Measurements from ENCODE around the gene SLC14A1. TPM values are rescaled to one million over a fixed set of nuclear protein-coding genes. Genes with fewer than 3 reads are reported as not detected.

SLC14A1 gene
- 0.10 and 0.49 TPM in 2 replicates for total RNA-seq

DNA sequence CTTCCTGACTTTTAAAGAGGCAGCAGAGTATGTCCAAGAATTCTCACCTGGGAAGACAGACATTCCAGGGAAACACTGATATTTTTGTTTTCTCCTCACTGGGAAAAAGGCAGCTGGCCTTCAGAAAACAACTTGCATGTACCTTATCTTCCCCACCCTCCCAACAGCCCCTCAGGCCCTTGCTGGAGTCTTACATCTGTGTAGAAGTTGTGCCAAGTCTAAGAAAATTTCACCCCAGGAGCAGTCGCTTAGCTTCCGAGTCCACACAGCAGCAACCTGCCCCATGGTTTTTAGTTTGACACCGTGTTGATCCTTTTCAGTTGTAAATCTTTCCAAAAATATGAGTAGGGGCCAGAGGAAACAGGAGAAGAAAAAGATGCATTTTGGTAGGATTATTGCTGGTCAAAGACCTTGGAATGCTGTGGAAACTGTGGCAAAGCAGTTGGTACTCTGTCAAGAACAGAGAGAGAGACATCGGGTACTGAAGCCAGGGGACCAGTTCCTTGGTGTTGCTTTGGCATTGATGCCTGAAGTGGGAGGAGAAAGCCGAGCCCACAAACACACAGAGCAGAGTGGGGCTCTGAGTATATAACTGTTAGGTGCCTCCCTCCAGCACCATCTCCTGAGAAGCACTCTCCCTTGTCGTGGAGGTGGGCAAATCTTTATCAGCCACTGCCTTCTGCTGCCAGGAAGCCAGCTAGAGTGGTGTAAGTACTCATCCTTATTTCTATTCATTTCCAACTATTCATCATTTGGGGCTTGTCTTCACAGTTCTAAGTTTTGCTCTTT, at the start of gene SLC14A1:
TSS of gene SLC14A1 (plus strand) at position 615 of the 789 bp plus-strand sequence. CDS start 6,140 bp downstream, outside the sequence.
- peaks cover 17% of the 10 kb centered on the region for H3K27me3 Mint-ChIP-seq (ENCODE audit: insufficient read depth)
- DNase-seq (ENCODE audit: low spot score): no peak
- intact Hi-C loops (cut with micrococcal nuclease): loop anchor here (1.0 to 10.0 kb wide), 7 partner anchors 33 to 351 kb away; partner anchors contain the start of gene PSTPIP2
- no peaks in the 10 kb centered on the region for H3K36me3 Mint-ChIP-seq (ENCODE audit: low read depth)
- no peak within 1 kb of the TSS for H3K4me3 Mint-ChIP-seq
- H3K27ac Mint-ChIP-seq: no peak within 1 kb of the TSS
- H3K9me3 Mint-ChIP-seq: no peaks in the 10 kb centered on the region
- H3K4me1 Mint-ChIP-seq (ENCODE audit: low read depth): no peaks in the 10 kb centered on the region

DNA sequence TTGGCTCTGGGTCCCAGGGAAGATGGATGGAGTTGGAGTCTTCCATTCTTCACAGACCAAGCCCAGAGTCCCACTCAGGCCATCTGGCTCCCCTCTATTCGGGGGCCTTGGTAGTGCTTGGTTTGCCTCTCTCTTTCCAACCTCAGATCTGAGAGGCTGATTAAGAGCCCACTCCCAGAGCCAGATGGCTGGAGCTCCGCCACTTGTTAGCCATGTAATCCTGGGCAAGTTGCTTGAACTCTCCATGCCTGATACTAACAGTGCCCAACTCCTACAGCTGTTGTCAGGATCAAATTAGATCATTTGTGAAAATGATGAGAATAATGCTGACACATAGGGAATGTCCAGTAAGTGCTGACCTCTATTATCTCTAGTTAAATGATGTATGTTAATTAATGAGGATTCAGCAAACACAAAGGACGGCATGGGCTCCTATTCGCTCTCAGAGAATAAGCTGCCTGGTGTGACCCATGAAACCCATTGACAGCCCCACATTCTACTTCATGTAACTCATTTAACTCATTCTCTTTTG, 46.6 kb upstream of the SLC14A1 start:
- no peaks in the 10 kb centered on the region for H3K36me3 Mint-ChIP-seq (ENCODE audit: low read depth)
- H3K9me3 Mint-ChIP-seq: no peaks in the 10 kb centered on the region
- H3K27me3 Mint-ChIP-seq (ENCODE audit: insufficient read depth): peaks cover 65% of the 10 kb centered on the region
- no peak overlapping the region for H3K4me3 Mint-ChIP-seq
- H3K27ac Mint-ChIP-seq: no peak overlapping the region
- peaks cover 8% of the 10 kb centered on the region for H3K4me1 Mint-ChIP-seq (ENCODE audit: low read depth)
- no peak for DNase-seq (ENCODE audit: low spot score)
- intact Hi-C loops (cut with micrococcal nuclease): loop anchor here (10.0 kb wide), 1 partner anchor 657 kb away; a partner anchor contains a TSS

DNA sequence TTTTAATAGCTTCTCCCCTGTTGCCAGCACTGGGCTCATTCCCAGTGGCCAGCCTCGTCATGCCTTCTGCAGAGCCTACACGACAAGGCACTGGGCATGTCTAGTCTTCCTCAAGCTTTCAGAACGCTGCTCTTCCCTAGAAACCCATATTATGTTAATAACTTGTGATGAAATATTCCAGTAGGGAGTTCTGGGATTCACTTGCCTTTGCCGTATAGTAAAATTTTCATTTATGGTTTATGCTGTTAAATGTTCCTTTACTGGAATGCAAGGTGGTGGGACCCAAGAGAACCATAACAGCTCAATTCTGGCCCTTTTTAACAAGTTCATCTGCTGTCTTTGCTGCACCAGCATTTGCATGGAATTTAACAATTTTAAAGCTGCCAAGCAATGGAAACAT, 45.5 kb upstream of the SLC14A1 start:
- Mint-ChIP-seq H3K27me3 (ENCODE audit: insufficient read depth) (peaks cover 69% of the 10 kb centered on the region), H3K9me3 (no peaks in the 10 kb centered on the region), H3K36me3 (ENCODE audit: low read depth) (no peaks in the 10 kb centered on the region), H3K4me1 (ENCODE audit: low read depth) (peaks cover 12% of the 10 kb centered on the region), H3K27ac (no peak overlapping the region), H3K4me3 (no peak overlapping the region)
- intact Hi-C loops (cut with micrococcal nuclease): loop anchor here (10.0 kb wide), 1 partner anchor 656 kb away; a partner anchor contains a TSS
- DNase-seq (ENCODE audit: low spot score): no peak

DNA sequence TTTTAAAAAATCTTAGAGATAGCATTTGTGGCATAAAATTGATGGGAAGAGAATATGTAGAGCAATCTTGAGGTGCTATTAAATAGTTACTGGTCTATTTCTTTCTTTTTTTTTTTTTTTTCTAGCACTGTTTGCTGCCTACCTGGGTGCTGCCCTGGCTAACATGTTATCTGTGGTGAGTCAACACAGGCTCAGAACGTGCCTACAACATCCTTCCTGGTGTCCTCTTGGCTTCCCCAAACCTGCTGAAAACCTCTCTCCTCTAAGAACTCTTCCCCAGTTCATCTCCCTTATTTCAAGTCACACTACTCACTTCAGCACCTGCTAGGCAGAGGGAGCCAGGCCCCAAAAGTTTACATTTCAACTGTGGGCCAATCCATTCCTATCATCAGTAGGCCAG, 45.1 kb upstream of the SLC14A1 start:
- Mint-ChIP-seq H3K9me3 (no peaks in the 10 kb centered on the region), H3K27me3 (ENCODE audit: insufficient read depth) (peaks cover 70% of the 10 kb centered on the region), H3K27ac (no peak overlapping the region), H3K4me3 (no peak overlapping the region), H3K4me1 (ENCODE audit: low read depth) (peaks cover 12% of the 10 kb centered on the region), H3K36me3 (ENCODE audit: low read depth) (no peaks in the 10 kb centered on the region)
- intact Hi-C loops (cut with micrococcal nuclease): loop anchor here (10.0 kb wide), 1 partner anchor 656 kb away; a partner anchor contains a TSS
- DNase-seq (ENCODE audit: low spot score): no peak

DNA sequence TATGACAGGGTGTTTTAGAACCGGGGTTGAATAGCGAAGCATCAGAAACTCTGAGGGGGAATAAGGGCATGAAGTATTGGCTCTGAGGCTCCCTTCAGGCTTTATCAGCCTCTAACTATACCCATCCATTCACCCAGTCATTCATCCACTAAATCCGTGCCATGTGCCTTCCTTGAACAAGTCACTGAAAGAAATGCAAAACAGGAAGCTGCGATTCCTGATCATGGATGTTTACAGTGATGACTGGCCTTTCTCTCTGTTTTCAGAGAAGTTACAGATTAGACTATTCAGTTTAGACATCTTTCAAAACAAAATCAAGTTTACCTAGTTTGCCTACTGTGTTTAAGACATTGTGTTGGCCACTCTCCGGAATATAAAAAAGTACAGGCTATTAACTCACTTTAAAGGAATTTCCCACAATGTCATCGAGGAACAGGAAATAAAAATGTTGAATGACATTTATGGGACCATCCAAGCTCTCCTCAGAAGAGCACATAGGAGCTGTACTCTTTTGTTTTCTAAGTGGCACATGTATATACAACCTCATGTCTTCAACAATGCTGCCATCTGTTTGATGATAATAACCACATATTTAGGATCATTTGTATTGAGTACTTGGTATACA, 43.8 kb upstream of the SLC14A1 start:
- H3K4me1 Mint-ChIP-seq (ENCODE audit: low read depth): peaks cover 12% of the 10 kb centered on the region
- no peaks in the 10 kb centered on the region for H3K36me3 Mint-ChIP-seq (ENCODE audit: low read depth)
- H3K27me3 Mint-ChIP-seq (ENCODE audit: insufficient read depth): peaks cover 73% of the 10 kb centered on the region
- DNase-seq (ENCODE audit: low spot score): no peak
- H3K9me3 Mint-ChIP-seq: no peaks in the 10 kb centered on the region
- no peak overlapping the region for H3K4me3 Mint-ChIP-seq
- H3K27ac Mint-ChIP-seq: no peak overlapping the region
- intact Hi-C loops (cut with micrococcal nuclease): no loop called here

DNA sequence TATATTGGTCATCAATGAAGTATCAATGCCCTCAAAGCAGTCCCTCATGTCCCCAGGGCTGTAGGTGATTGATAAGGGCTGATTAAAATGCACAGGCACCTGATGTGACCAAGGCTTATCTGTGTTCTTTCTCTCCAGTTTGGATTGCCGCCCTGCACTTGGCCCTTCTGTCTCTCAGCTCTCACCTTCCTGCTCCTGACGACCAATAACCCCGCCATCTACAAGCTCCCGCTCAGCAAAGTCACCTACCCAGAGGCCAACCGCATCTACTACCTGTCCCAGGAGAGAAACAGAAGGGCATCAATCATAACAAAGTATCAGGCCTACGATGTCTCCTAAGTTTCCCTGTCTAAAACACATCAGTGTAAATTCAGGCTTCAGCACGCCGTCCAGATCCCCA, 41.8 kb upstream of the SLC14A1 start:
- Mint-ChIP-seq H3K27ac (no peak overlapping the region), H3K36me3 (ENCODE audit: low read depth) (no peaks in the 10 kb centered on the region), H3K4me3 (no peak overlapping the region), H3K4me1 (ENCODE audit: low read depth) (peaks cover 27% of the 10 kb centered on the region), H3K27me3 (ENCODE audit: insufficient read depth) (peaks cover 70% of the 10 kb centered on the region), H3K9me3 (no peaks in the 10 kb centered on the region)
- no peak for DNase-seq (ENCODE audit: low spot score)
- intact Hi-C loops (cut with micrococcal nuclease): no loop called here

DNA sequence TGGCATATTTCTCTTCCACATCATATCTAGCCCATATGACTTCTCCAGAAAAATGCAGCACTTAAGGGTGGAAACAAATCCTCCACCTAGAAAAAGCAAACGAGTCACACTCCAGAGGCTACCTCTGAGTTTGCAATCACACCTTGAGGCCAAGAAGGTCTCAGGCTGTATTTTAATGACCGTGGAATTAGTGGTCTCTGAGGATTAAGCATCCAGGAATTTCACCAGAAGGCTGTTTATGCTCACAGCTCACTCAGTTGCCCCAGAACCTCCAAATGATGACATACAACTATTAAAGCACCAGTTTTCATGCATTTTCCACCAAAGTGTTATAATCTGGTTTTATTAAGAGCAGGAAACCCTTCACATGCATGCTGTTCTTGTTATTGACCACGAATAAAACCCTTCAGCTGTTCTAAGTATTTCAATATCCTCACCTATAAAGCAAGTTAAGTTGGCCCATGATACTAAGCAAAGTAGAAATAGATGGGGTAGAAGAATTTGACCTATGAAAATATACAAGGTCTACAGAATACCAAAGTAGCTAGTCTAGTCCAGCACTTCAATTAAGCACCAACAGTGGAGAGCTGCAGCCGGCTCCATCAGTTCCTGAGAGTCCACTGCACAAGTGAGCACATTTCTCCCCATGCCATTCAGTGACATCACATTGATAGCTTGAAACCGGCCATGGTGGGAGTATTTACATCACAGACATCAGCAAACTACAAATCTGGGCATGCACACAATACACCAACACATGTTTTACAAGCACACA, 39.5 kb upstream of the SLC14A1 start:
- no peak for DNase-seq (ENCODE audit: low spot score)
- no peak overlapping the region for H3K27ac Mint-ChIP-seq
- H3K4me3 Mint-ChIP-seq: no peak overlapping the region
- H3K4me1 Mint-ChIP-seq (ENCODE audit: low read depth): peaks cover 40% of the 10 kb centered on the region
- H3K27me3 Mint-ChIP-seq (ENCODE audit: insufficient read depth): peaks cover 56% of the 10 kb centered on the region
- intact Hi-C loops (cut with micrococcal nuclease): loop anchor here (5.0 kb wide), 1 partner anchor 93 kb away; no protein-coding TSS in a partner anchor
- H3K9me3 Mint-ChIP-seq: no peaks in the 10 kb centered on the region
- H3K36me3 Mint-ChIP-seq (ENCODE audit: low read depth): no peaks in the 10 kb centered on the region

DNA sequence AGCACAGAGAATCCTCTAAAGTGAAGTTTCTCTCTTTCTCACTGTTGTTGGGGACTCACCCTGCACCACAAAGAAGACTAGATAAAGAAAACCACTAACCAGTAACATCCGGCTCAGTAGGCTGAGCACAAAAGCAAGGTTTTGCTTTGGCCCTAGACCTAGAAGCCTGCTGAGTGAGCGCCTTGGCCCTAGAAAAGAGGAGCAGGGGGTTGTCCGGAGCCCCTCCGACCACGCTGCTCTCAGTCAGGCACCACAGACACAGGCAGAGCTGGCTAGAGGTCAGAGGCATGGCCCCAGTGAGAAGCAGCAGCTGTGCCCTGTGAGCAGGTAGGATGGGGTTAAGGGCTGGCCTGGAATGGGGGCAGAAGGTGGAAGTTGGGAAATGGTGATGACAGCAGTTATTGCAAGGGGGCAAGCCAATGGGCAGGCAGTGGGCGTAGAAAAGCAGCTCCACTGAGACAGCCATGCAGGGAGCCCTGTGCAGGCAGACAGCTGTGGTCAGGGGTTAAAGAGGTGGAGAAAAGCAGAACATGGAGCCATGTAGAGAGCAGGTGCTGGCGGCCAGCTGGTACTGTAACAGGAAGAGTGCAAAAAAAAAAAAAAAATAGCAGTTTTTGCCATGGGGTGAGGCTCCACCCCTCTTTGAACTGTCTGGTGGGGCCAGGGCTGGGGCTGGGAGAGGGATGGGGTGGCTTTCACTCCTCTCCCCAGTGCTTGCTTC, 36.9 kb upstream of the SLC14A1 start:
- H3K4me1 Mint-ChIP-seq (ENCODE audit: low read depth): peaks cover 40% of the 10 kb centered on the region
- peak overlapping the region; percentile 82 for H3K27ac Mint-ChIP-seq
- H3K9me3 Mint-ChIP-seq: no peaks in the 10 kb centered on the region
- H3K27me3 Mint-ChIP-seq (ENCODE audit: insufficient read depth): peaks cover 57% of the 10 kb centered on the region
- DNase-seq (ENCODE audit: low spot score): peak; percentile 61
- peak overlapping the region; percentile 81 for H3K4me3 Mint-ChIP-seq
- intact Hi-C loops (cut with micrococcal nuclease): loop anchor here (1.0 to 5.0 kb wide), 6 partner anchors 11 to 280 kb away; partner anchors contain the start of gene EPG5
- H3K36me3 Mint-ChIP-seq (ENCODE audit: low read depth): no peaks in the 10 kb centered on the region

DNA sequence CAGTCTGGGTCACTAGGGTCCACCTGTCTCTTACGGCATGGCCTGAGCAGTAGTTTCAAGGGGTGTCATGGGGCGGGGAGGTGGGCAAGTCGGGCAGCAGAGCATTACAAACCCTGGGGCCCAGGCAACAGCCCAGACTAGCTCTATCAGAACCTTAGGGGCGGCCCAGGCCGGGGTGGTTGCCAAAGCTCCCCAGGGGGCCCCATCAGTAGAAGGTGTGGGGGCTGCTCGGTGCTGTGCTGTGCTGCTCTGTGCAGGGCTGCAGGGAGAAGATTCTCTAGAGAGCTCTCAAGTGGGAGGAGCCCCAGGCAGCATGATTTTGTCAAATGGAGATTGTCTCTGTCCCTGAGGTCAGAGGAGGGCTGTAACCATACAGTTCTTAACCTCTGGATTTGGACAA, 36.4 kb upstream of the SLC14A1 start:
- peaks cover 40% of the 10 kb centered on the region for H3K4me1 Mint-ChIP-seq (ENCODE audit: low read depth)

DNA sequence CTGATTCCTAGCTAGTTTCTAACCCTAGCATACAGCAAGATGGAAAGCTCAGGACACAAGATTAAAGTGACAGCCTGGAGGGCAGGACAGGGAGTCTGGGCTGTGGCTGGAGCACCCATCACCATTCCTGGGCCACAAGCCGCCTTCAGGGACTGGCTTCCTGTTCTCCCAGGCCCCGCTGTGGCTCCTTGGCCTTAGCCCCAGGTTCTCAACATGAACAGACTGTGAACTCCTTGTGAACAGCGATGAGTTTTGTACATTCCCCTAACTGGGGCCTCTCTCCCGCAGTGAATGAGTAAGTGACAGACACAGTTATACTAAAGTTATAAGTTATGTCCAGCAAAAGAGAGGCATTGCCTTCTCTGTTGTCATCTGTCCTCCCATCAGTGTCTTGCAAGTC, 35.9 kb upstream of the SLC14A1 start:
- H3K36me3 Mint-ChIP-seq (ENCODE audit: low read depth): no peaks in the 10 kb centered on the region
- H3K4me1 Mint-ChIP-seq (ENCODE audit: low read depth): peaks cover 39% of the 10 kb centered on the region
- no peak for DNase-seq (ENCODE audit: low spot score)
- peak overlapping the region; percentile 11 for H3K4me3 Mint-ChIP-seq
- H3K27ac Mint-ChIP-seq: no peak overlapping the region
- intact Hi-C loops (cut with micrococcal nuclease): loop anchor here (2.0 to 5.0 kb wide), 2 partner anchors 89 to 151 kb away; no protein-coding TSS in a partner anchor
- H3K9me3 Mint-ChIP-seq: no peaks in the 10 kb centered on the region
- H3K27me3 Mint-ChIP-seq (ENCODE audit: insufficient read depth): peaks cover 58% of the 10 kb centered on the region

More for the DNA sequence above, 36.4 kb upstream of the SLC14A1 start:
- H3K9me3 Mint-ChIP-seq: no peaks in the 10 kb centered on the region
- H3K27ac Mint-ChIP-seq: no peak overlapping the region
- intact Hi-C loops (cut with micrococcal nuclease): loop anchor here (1.0 to 5.0 kb wide), 4 partner anchors 90 to 279 kb away; partner anchors contain the start of gene EPG5
- H3K4me3 Mint-ChIP-seq: no peak overlapping the region
- no peaks in the 10 kb centered on the region for H3K36me3 Mint-ChIP-seq (ENCODE audit: low read depth)
- DNase-seq (ENCODE audit: low spot score): no peak
- H3K27me3 Mint-ChIP-seq (ENCODE audit: insufficient read depth): peaks cover 57% of the 10 kb centered on the region

DNA sequence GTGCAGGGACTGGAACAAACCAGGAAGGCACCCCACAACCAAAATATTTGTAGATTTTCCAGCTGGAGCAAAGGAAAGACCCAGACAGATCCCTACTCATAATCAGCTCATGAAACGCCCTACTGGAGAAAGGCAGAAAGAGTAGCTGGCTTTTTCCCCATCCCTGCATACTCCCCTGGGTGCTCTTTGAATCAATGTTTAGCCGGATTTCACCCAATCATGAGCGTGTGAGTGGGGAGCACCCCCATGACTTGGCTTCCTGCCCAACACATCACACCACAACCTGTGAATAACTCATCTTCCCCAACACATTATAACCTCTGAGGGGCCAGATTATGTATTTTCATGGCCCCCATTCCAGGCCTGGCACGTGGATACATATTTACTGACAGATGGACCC, 35.1 kb upstream of the SLC14A1 start:
- Mint-ChIP-seq H3K9me3 (peaks cover 2% of the 10 kb centered on the region), H3K27me3 (ENCODE audit: insufficient read depth) (peaks cover 53% of the 10 kb centered on the region), H3K4me1 (ENCODE audit: low read depth) (peaks cover 36% of the 10 kb centered on the region), H3K4me3 (peak overlapping the region; percentile 11), H3K36me3 (ENCODE audit: low read depth) (no peaks in the 10 kb centered on the region), H3K27ac (no peak overlapping the region)
- intact Hi-C loops (cut with micrococcal nuclease): loop anchor here (2.0 to 5.0 kb wide), 2 partner anchors 88 to 150 kb away; no protein-coding TSS in a partner anchor
- no peak for DNase-seq (ENCODE audit: low spot score)

DNA sequence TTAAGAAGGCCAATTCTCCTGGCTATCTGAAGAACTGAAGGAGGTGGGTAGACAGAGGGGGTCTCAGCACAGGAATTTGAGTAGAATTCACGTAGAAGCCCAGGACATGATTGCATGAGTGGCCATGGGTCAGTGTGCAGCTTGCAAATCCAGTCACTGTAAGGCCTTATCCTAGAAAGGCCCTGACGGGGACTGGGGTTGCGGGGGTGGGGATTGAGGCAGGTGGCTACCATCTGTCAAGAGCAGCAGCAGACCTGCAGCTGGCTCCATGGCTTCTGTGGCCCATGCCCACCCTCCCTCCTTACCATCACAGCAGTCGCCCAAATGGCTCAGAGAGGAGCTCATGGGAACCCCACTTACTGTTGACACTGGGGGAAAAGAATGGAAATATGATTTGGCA, 34.6 kb upstream of the SLC14A1 start:
- no peaks in the 10 kb centered on the region for H3K36me3 Mint-ChIP-seq (ENCODE audit: low read depth)
- intact Hi-C loops (cut with micrococcal nuclease): loop anchor here (2.0 to 5.0 kb wide), 2 partner anchors 88 to 149 kb away; no protein-coding TSS in a partner anchor
- H3K27me3 Mint-ChIP-seq (ENCODE audit: insufficient read depth): peaks cover 51% of the 10 kb centered on the region
- peaks cover 4% of the 10 kb centered on the region for H3K9me3 Mint-ChIP-seq
- H3K4me3 Mint-ChIP-seq: no peak overlapping the region
- no peak for DNase-seq (ENCODE audit: low spot score)
- peaks cover 36% of the 10 kb centered on the region for H3K4me1 Mint-ChIP-seq (ENCODE audit: low read depth)
- H3K27ac Mint-ChIP-seq: no peak overlapping the region

Measured in activated T-helper 1 cell treated with anti-CD3 and anti-CD28 coated beads, Interleukin-12 subunit alpha, Interleukin-12 subunit beta, Interleukin-2, Interleukin-4 antibody, amounts not matched to agents 30 ng/mL and 10 ng/mL and 1 ng/mL, durations not matched to agents 14 hours and 24 hours and 36 hours (primary cell).